HT1080 (cell line): ENCODE measurements around the gene PRSS21. TPM values are rescaled to one million over a fixed set of nuclear protein-coding genes. Genes with fewer than 3 reads are reported as not detected.
A peak's percentile ranks its signal among the peaks of the same experiment; 100 is the strongest.

Experiments
- DNase-seq: peaks from one replicate; pipeline ENCODE4 v3.0.0-alpha.2; 2015; ENCODE audit warnings: low read depth
- small RNA-seq: library from RNA; depleted of rRNA; stranded (forward); fragments of <200 nt; gene quantifications from one replicate; pipeline ENCODE3, GENCODE V24; 2014
- total RNA-seq: library from RNA; depleted of rRNA; stranded (reverse); fragments of >200 nt; shearing (Covaris generic); gene quantifications from 2 replicates; pipeline ENCODE4 v1.2.3, GENCODE V29; 2014; rRNA removed

Gene PRSS21
- total RNA-seq, 1 experiment from 2014 or later: not detected

GRCh38 chr16:2865651-2866050, 48.6 kb downstream of the PRSS21 start:
- no peak for DNase-seq

GRCh38 chr16:2866431-2866830, 49.4 kb downstream of the PRSS21 start:
- DNase-seq: no peak

DNA sequence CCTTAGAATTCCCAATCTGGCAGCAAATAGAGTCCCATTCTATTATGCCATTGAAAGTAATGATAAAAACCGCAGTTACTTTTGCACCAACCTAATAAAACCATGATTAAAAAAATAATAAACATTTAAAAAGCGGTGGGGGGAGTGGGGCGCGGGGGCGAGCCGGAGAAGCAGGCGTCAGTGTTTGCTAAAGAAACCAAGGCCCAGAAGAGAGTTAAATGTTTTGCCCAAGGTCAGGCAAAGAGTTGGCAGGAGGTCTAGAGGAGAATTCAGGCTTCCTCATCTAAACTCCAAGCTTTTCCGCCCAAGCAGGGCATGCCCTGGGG, 50.6 kb downstream of the PRSS21 start:
- no peak for DNase-seq

- DNase-seq: peak; percentile 94
These were observed 51.2 kb downstream of the PRSS21 start for GRCh38 chr16:2867987-2868789.

Small RNAs within 50 kb of the gene (small RNA-seq; reads per million reads assigned to genes)
- gene SNORA3C: 0.25 reads per million, percentile 18 among the genes with 10 or more reads in this experiment

Other genes with a start within 250 kb of the PRSS21 start
- 45.4 and 61.4 TPM in 2 replicates for gene KCTD5, start 134.7 kb upstream of the PRSS21 start, total RNA-seq
- not detected in 2 replicates for gene PRSS27, start 97.0 kb upstream of the PRSS21 start, total RNA-seq
- 46.2 and 63.5 TPM in 2 replicates for gene SRRM2, start 64.6 kb upstream of the PRSS21 start, total RNA-seq
- 159 and 224 TPM in 2 replicates for gene ELOB, start 40.0 kb upstream of the PRSS21 start, total RNA-seq
- not detected in 2 replicates for gene PRSS33, start 29.7 kb upstream of the PRSS21 start, total RNA-seq
- not detected in 2 replicates for gene PRSS41, start 18.8 kb upstream of the PRSS21 start, total RNA-seq
- 0.20 and 0.47 TPM in 2 replicates for gene ZG16B, start 13.1 kb downstream of the PRSS21 start, total RNA-seq
- gene PRSS22, start 40.9 kb downstream of the PRSS21 start, total RNA-seq: not detected in 2 replicates
- 33.2 and 34.5 TPM in 2 replicates for gene FLYWCH2, start 66.0 kb downstream of the PRSS21 start, total RNA-seq
- 21.0 and 25.8 TPM in 2 replicates for gene FLYWCH1, start 94.7 kb downstream of the PRSS21 start, total RNA-seq
- 2.4 and 2.5 TPM in 2 replicates for gene KREMEN2, start 147.0 kb downstream of the PRSS21 start, total RNA-seq
- 47.9 TPM in 2 replicates for gene PAQR4, start 152.1 kb downstream of the PRSS21 start, total RNA-seq
- gene PKMYT1, start 163.2 kb downstream of the PRSS21 start, total RNA-seq: 37.6 and 46.9 TPM in 2 replicates
- not detected in 2 replicates for gene CLDN9, start 195.7 kb downstream of the PRSS21 start, total RNA-seq
- gene CLDN6, start 200.9 kb downstream of the PRSS21 start, total RNA-seq: 0.07 TPM in 1 of 2 replicates, not detected in the other
- 411 and 496 TPM in 2 replicates for gene TNFRSF12A, start 203.1 kb downstream of the PRSS21 start, total RNA-seq
- gene HCFC1R1, start 206.7 kb downstream of the PRSS21 start, total RNA-seq: 246 and 370 TPM in 2 replicates
- 56.9 and 64.6 TPM in 2 replicates for gene THOC6, start 206.8 kb downstream of the PRSS21 start, total RNA-seq
- not detected in 2 replicates for gene BICDL2, start 219.7 kb downstream of the PRSS21 start, total RNA-seq
- gene MMP25, start 229.3 kb downstream of the PRSS21 start, total RNA-seq: 0.05 and 0.20 TPM in 2 replicates
- gene IL32, start 248.4 kb downstream of the PRSS21 start, total RNA-seq: 1.6 and 2.5 TPM in 2 replicates